ENCODE measurements around the gene AP3M1. TPM values are rescaled to one million over a fixed set of nuclear protein-coding genes. Genes with fewer than 3 reads are reported as not detected.

AP3M1 gene
- polyA plus RNA-seq, 2 of the 4 experiments (the other 2 are of a cell fraction), result 39.0 to 83.0 TPM

DNA sequence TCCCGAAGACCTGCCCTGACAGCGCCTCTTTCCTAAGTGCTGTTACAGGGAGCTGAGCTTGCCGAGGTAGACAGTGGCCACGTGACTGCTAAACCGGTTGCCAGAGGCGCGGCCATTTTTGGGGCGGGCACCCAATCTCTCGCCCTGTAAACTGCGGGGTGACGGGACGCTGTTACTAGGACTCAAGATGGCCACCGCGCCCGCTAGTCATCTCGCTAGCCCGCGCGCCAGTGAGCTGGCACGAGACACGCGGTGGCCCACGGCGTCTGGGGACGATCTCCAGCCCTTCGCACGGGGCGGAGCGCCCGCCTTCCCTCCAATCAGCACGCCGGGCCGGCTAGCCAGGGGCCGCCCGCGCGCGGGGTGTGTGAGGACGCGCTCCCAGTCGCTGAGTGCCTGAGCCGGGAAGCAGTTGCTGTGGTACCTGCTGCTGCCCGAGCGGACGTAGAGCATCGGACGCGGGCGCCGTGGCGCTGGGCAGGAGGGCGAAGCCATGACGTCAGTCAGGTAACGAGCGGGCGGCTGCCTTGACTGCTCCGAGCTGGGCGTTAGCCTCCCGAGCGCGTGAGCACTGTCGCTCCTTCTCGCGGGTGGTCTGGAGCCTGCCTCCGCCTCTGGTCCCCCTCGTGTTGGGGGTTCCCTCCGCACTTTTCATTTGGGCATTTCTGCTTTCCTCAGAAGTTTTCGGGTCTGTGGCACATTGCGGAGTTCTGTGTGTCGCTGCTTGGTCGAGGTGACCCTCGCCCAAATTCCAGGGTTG lies 25.9 kb upstream of the AP3M1 start:
- H3K4me2 ChIP-seq, result peak overlapping the region; percentile 79
- ChIA-PET POLR2A (interaction anchor here (0.6 to 1.5 kb wide), 9 partner anchors 10 to 681 kb away, joined by 3 to 11 read pairs (median 4); partner anchors contain the start of genes ADK and AP3M1), CTCF (interaction anchor here (0.5 to 1.6 kb wide), 7 partner anchors 11 to 882 kb away, joined by 3 to 6 read pairs (median 3); no protein-coding TSS in a partner anchor)
- no peaks in the 10 kb centered on the region for H3K9me3 ChIP-seq
- peak; percentile 98 for ATAC-seq
- DNase-seq (ENCODE audit: low read depth in 1 of 2, low spot score in 1 of 2), result peak; percentile 96 to 97
- peak overlapping the region; percentile 77 to 86 for H3K27ac ChIP-seq
- H3K4me1 ChIP-seq, result peaks cover 23% of the 10 kb centered on the region
- no peak for FAIRE-seq
- WGBS (ENCODE audit: missing lambda C conversion rate), result under 1% methylated on average over 38 of the region's 72 CpGs
- H3K4me3 ChIP-seq, result peak overlapping the region; percentile 67
- TF ChIP-seq RCOR1 (IDR thresholded peaks at IDR 0.05; ENCODE audit: low read depth, low read length) (no peak), REST (IDR thresholded peaks at IDR 0.05) (no peak), CBX8 (IDR thresholded peaks at IDR 0.05) (no peak), NPAS2 (CRISPR knock-in tag; IDR thresholded peaks at IDR 0.05; ENCODE audit: borderline replicate concordance) (no peak), HOXB13 (CRISPR knock-in tag; IDR thresholded peaks at IDR 0.05; ENCODE audit: low read depth) (no peak), EHF (CRISPR knock-in tag; IDR thresholded peaks at IDR 0.05) (no peak), POLR2A (IDR thresholded peaks at IDR 0.05; ENCODE audit: low read length) (peak; percentile 82), FOSB (CRISPR knock-in tag; IDR thresholded peaks at IDR 0.05) (no peak), KDM1A (IDR thresholded peaks at IDR 0.05; ENCODE audit: low read depth) (no peak), HMGXB4 (CRISPR knock-in tag; IDR thresholded peaks at IDR 0.05; ENCODE audit: borderline replicate concordance) (no peak), BHLHE40 (IDR thresholded peaks at IDR 0.05; ENCODE audit: low read depth, low read length) (peak; percentile 79), ZFP36 (IDR thresholded peaks at IDR 0.05; ENCODE audit: borderline replicate concordance, partially characterized antibody) (no peak), BCL3 (IDR thresholded peaks at IDR 0.05) (peak; percentile 60; the same call in 1 of the 3 replicates), CTCF (IDR thresholded peaks at IDR 0.05) (no peak; the same call in 2 of the 3 replicates), KDM5A (IDR thresholded peaks at IDR 0.05) (0 out of 2 replicates have a peak, but pooled peaks have one; percentile 4), JUN (IDR thresholded peaks at IDR 0.05) (peak; percentile 46 to 90; a peak in 4 of 5 replicates), TP53 (CRISPR knock-in tag; IDR thresholded peaks at IDR 0.05) (no peak), HOXB5 (CRISPR knock-in tag; IDR thresholded peaks at IDR 0.05) (0 out of 2 replicates have a peak, but pooled peaks have one; percentile 12), CHD4 (IDR thresholded peaks at IDR 0.05; ENCODE audit: borderline replicate concordance) (no peak), ELK1 (IDR thresholded peaks at IDR 0.05; ENCODE audit: low read depth, low read length) (no peak), HOXA7 (CRISPR knock-in tag; IDR thresholded peaks at IDR 0.05) (no peak), ZSCAN20 (CRISPR knock-in tag; IDR thresholded peaks at IDR 0.05) (no peak), ESRRA (IDR thresholded peaks at IDR 0.05; ENCODE audit: borderline replicate concordance, low read length) (no peak), ATOH8 (CRISPR knock-in tag; IDR thresholded peaks at IDR 0.05; ENCODE audit: low read depth) (no peak; the same call in 1 of the 2 replicates), HDAC2 (IDR thresholded peaks at IDR 0.05) (no peak), RNF2 (IDR thresholded peaks at IDR 0.05; ENCODE audit: borderline replicate concordance, low read depth) (no peak), CBX2 (IDR thresholded peaks at IDR 0.05; ENCODE audit: borderline replicate concordance, low read depth) (no peak)
- TF ChIP-seq, protein P1, sequence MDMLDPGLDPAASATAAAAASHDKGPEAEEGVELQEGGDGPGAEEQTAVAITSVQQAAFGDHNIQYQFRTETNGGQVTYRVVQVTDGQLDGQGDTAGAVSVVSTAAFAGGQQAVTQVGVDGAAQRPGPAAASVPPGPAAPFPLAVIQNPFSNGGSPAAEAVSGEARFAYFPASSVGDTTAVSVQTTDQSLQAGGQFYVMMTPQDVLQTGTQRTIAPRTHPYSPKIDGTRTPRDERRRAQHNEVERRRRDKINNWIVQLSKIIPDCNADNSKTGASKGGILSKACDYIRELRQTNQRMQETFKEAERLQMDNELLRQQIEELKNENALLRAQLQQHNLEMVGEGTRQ (IDR thresholded peaks at IDR 0.05), result peak; percentile 95
